Liver (tissue), 9 donors: ENCODE data around the gene LHFPL6. TPM values are rescaled to one million over a fixed set of nuclear protein-coding genes. Genes with fewer than 3 reads are reported as not detected.

Experiments
- DNase-seq: peaks from one replicate; pipeline ENCODE4 v3.0.0-alpha.2; 2017; ENCODE audit warnings: low spot score
- H3K27ac ChIP-seq, 2 donors: one replicate each; pipeline ENCODE4 v1.7.0; 2013; ENCODE audit warnings: inconsistent platforms in 2 of 2, low read length in 2 of 2, control low read depth in 1 of 2, low read depth in 1 of 2, mild to moderate bottlenecking in 1 of 2
- H3K27me3 ChIP-seq, 4 donors: one replicate each; pipeline versions ENCODE4 v1.6.1 to v1.7.0; 2013; ENCODE audit warnings: low read length in 3 of 4, inconsistent platforms in 1 of 4, mild to moderate bottlenecking in 1 of 4, moderate library complexity in 1 of 4; ENCODE audit not compliant: control insufficient read depth in 4 of 4, insufficient read depth in 4 of 4
- H3K36me3 ChIP-seq, 4 donors: one replicate each; pipeline versions ENCODE4 v1.6.1 to v1.7.0; 2013; ENCODE audit warnings: low read length in 3 of 4, mild to moderate bottlenecking in 3 of 4, low read depth in 1 of 4, moderate library complexity in 1 of 4; ENCODE audit not compliant: control insufficient read depth in 4 of 4, insufficient read depth in 3 of 4
- H3K4me1 ChIP-seq, 4 donors: one replicate each; pipeline versions ENCODE4 v1.6.1 to v1.7.0; 2013; ENCODE audit warnings: low read length in 3 of 4, mild to moderate bottlenecking in 3 of 4, moderate library complexity in 1 of 4; ENCODE audit not compliant: control insufficient read depth in 4 of 4, insufficient read depth in 4 of 4
- H3K4me3 ChIP-seq, 3 donors: one replicate each; pipeline versions ENCODE4 v1.6.1 to v1.7.0; 2013; ENCODE audit warnings: low read length in 3 of 3, control low read depth in 1 of 3, low read depth in 1 of 3, mild to moderate bottlenecking in 1 of 3
- H3K9ac ChIP-seq, 2 donors: one replicate each; pipeline ENCODE4 v1.7.0; 2013; ENCODE audit warnings: low read length in 2 of 2, mild to moderate bottlenecking in 2 of 2, moderate library complexity in 2 of 2, control low read depth in 1 of 2, low read depth in 1 of 2
- H3K9me3 ChIP-seq, 4 donors: one replicate each; pipeline versions ENCODE4 v1.6.1 to v1.7.0; 2013; ENCODE audit warnings: low read length in 3 of 4; ENCODE audit not compliant: control insufficient read depth in 4 of 4
- EGR1 ChIP-seq, 2 donors: IDR thresholded peaks; 2 replicates each; pipeline ENCODE4 v1.6.1; 2016 to 2018; ENCODE audit warnings: antibody characterized with exemption in 2 of 2, low read depth in 2 of 2
- FOXA1 ChIP-seq: IDR thresholded peaks from 2 replicates; pipeline ENCODE4 v1.6.1; 2016; ENCODE audit warnings: antibody characterized with exemption
- FOXA2 ChIP-seq: IDR thresholded peaks from 2 replicates; pipeline ENCODE4 v1.6.1; 2016; ENCODE audit warnings: antibody characterized with exemption
- GABPA ChIP-seq, 2 donors: IDR thresholded peaks in 1 of 2; conservative IDR thresholded peaks in 1 of 2; 2 replicates each; pipeline ENCODE4 v1.6.1; 2016; ENCODE audit warnings: antibody characterized with exemption in 2 of 2, mild to moderate bottlenecking in 1 of 2, moderate library complexity in 1 of 2
- HNF4A ChIP-seq, 2 donors: conservative IDR thresholded peaks; 2 replicates each; pipeline ENCODE4 v1.6.1; 2016; ENCODE audit warnings: antibody characterized with exemption in 2 of 2, mild to moderate bottlenecking in 2 of 2
- HNF4G ChIP-seq: IDR thresholded peaks from 2 replicates; pipeline ENCODE4 v1.6.1; 2016; ENCODE audit warnings: antibody characterized with exemption
- JUND ChIP-seq, 2 donors: IDR thresholded peaks; 2 replicates each; pipeline ENCODE4 v1.6.1; 2016; ENCODE audit warnings: antibody characterized with exemption in 2 of 2
- NR2F2 ChIP-seq: IDR thresholded peaks from 2 replicates; pipeline ENCODE4 v1.6.1; 2016; ENCODE audit warnings: antibody characterized with exemption
- RAD21 ChIP-seq, 2 donors: IDR thresholded peaks; 2 replicates each; pipeline ENCODE4 v1.6.1; 2016; ENCODE audit warnings: antibody characterized with exemption in 2 of 2, mild to moderate bottlenecking in 2 of 2
- RXRA ChIP-seq, 2 donors: IDR thresholded peaks; 2 replicates each; pipeline ENCODE4 v1.6.1; 2017 to 2018; ENCODE audit warnings: antibody characterized with exemption in 2 of 2, mild to moderate bottlenecking in 1 of 2
- SP1 ChIP-seq: IDR thresholded peaks from 2 replicates; pipeline ENCODE4 v1.6.1; 2018; ENCODE audit warnings: antibody characterized with exemption, mild to moderate bottlenecking
- TAF1 ChIP-seq: conservative IDR thresholded peaks from 2 replicates; pipeline ENCODE4 v1.6.1; 2016; ENCODE audit warnings: antibody characterized with exemption, mild to moderate bottlenecking
- YY1 ChIP-seq: IDR thresholded peaks from 2 replicates; pipeline ENCODE4 v1.6.1; 2016; ENCODE audit warnings: antibody characterized with exemption, mild to moderate bottlenecking
- WGBS: extraction: QIAGEN DNeasy Blood & Tissue Kit; methylation state at CpG from one replicate; pipeline ENCODE4 v1.1.7; 2013; 5-methylcytosine and 5-hydroxymethylcytosine counted together
- polyA plus RNA-seq, 2 donors: library from polyadenylated mRNA; stranded (reverse) in 1 of 2; unstranded in 1 of 2; fragments of 200-250 nt in 1 of 2; fragments of >200 nt in 1 of 2; fragmentation: Nextera tagmentation in 1 of 2; extraction: Ambion mirVana in 1 of 2; gene quantifications; one replicate each; pipeline versions ENCODE4 v1.2.1 to v1.2.3, GENCODE V29; 2013 to 2015
- total RNA-seq, 2 donors: library from RNA; depleted of rRNA; stranded (reverse); fragments of >200 nt; gene quantifications; one replicate each; pipeline ENCODE4 v1.2.3, GENCODE V29; 2014
- TF ChIP-seq, protein P1 (sequence below): IDR thresholded peaks from 2 replicates; pipeline ENCODE4 v1.6.1; 2016; ENCODE audit warnings: antibody characterized with exemption, mild to moderate bottlenecking
- TF ChIP-seq, protein P2 (sequence below): IDR thresholded peaks from 2 replicates; pipeline ENCODE4 v1.6.1; 2016; ENCODE audit warnings: antibody characterized with exemption
- TF ChIP-seq, protein P3 (sequence below): fragments of 150-350 bp; IDR thresholded peaks from 2 replicates; pipeline ENCODE4 v1.5.1; 2017; ENCODE audit warnings: improper control_type of control experiment, low read depth, low read length; ENCODE audit not compliant: missing input control
- TF ChIP-seq, protein P4 (sequence below): IDR thresholded peaks from 2 replicates; pipeline ENCODE4 v1.6.1; 2016; ENCODE audit warnings: antibody characterized with exemption
- TF ChIP-seq, protein P5 (sequence below): IDR thresholded peaks from 2 replicates; pipeline ENCODE4 v1.6.1; 2016; ENCODE audit warnings: antibody characterized with exemption
- donor health status: healthy.
- donor health status: healthy.
- donor health status: healthy.
- donor health status: healthy.
- donor health status: healthy.

LHFPL6 gene
- total and polyA plus RNA-seq, 4 donors = 2.6 to 8.3 (median 5.5) TPM

DNA sequence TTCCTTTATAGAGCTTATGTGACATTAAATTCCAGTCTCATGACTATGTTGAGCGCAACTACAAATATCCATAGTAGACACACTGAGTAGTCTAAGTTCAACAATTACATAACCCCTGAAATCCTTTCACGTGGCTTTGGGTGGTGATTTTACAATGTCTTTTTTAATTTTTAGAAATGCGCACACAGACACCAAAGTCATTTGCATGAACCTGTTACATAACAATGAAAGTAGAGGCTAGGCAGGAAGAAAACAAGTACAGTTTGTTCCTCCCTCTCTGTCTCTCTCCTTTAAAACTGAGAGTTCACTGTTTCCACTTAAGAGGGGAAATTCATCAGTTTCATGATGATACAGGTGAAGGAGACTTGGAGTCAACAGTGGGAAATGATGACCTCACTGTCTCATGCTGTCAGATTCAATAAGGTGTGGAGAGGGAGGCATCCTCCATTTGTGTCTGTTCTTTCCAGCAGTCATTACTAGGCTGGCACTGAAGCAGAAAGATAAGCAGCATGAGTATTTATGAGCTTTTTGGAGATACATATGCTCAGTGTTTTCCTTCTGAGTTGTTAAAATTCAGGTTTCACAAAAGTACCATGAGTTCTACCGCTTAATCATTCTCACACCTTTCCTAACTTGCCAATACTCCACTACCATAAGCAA lies 201.8 kb downstream of the LHFPL6 start:
- no peaks in the 10 kb centered on the region for H3K27me3 ChIP-seq
- H3K36me3 ChIP-seq = no peaks in the 10 kb centered on the region
- no peak overlapping the region for H3K4me3 ChIP-seq
- H3K9me3 ChIP-seq = no peaks in the 10 kb centered on the region
- DNase-seq = no peak
- no peaks in the 10 kb centered on the region for H3K4me1 ChIP-seq
- TF ChIP-seq, protein P1, sequence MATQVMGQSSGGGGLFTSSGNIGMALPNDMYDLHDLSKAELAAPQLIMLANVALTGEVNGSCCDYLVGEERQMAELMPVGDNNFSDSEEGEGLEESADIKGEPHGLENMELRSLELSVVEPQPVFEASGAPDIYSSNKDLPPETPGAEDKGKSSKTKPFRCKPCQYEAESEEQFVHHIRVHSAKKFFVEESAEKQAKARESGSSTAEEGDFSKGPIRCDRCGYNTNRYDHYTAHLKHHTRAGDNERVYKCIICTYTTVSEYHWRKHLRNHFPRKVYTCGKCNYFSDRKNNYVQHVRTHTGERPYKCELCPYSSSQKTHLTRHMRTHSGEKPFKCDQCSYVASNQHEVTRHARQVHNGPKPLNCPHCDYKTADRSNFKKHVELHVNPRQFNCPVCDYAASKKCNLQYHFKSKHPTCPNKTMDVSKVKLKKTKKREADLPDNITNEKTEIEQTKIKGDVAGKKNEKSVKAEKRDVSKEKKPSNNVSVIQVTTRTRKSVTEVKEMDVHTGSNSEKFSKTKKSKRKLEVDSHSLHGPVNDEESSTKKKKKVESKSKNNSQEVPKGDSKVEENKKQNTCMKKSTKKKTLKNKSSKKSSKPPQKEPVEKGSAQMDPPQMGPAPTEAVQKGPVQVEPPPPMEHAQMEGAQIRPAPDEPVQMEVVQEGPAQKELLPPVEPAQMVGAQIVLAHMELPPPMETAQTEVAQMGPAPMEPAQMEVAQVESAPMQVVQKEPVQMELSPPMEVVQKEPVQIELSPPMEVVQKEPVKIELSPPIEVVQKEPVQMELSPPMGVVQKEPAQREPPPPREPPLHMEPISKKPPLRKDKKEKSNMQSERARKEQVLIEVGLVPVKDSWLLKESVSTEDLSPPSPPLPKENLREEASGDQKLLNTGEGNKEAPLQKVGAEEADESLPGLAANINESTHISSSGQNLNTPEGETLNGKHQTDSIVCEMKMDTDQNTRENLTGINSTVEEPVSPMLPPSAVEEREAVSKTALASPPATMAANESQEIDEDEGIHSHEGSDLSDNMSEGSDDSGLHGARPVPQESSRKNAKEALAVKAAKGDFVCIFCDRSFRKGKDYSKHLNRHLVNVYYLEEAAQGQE = no peak
- TF ChIP-seq RAD21 (IDR thresholded peaks at IDR 0.05) (no peak), JUND (IDR thresholded peaks at IDR 0.05) (no peak), YY1 (no peak), HNF4G (no peak), FOXA1 (no peak), HNF4A (conservative IDR thresholded peaks at IDR 0.05) (no peak), TAF1 (no peak), NR2F2 (no peak), GABPA (IDR thresholded peaks at IDR 0.05 in 1 of 2, conservative IDR thresholded peaks at IDR 0.05 in 1 of 2) (no peak), RXRA (IDR thresholded peaks at IDR 0.05) (no peak)
- TF ChIP-seq, protein P2, sequence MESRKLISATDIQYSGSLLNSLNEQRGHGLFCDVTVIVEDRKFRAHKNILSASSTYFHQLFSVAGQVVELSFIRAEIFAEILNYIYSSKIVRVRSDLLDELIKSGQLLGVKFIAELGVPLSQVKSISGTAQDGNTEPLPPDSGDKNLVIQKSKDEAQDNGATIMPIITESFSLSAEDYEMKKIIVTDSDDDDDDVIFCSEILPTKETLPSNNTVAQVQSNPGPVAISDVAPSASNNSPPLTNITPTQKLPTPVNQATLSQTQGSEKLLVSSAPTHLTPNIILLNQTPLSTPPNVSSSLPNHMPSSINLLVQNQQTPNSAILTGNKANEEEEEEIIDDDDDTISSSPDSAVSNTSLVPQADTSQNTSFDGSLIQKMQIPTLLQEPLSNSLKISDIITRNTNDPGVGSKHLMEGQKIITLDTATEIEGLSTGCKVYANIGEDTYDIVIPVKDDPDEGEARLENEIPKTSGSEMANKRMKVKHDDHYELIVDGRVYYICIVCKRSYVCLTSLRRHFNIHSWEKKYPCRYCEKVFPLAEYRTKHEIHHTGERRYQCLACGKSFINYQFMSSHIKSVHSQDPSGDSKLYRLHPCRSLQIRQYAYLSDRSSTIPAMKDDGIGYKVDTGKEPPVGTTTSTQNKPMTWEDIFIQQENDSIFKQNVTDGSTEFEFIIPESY = no peak
- TF ChIP-seq, protein P3, sequence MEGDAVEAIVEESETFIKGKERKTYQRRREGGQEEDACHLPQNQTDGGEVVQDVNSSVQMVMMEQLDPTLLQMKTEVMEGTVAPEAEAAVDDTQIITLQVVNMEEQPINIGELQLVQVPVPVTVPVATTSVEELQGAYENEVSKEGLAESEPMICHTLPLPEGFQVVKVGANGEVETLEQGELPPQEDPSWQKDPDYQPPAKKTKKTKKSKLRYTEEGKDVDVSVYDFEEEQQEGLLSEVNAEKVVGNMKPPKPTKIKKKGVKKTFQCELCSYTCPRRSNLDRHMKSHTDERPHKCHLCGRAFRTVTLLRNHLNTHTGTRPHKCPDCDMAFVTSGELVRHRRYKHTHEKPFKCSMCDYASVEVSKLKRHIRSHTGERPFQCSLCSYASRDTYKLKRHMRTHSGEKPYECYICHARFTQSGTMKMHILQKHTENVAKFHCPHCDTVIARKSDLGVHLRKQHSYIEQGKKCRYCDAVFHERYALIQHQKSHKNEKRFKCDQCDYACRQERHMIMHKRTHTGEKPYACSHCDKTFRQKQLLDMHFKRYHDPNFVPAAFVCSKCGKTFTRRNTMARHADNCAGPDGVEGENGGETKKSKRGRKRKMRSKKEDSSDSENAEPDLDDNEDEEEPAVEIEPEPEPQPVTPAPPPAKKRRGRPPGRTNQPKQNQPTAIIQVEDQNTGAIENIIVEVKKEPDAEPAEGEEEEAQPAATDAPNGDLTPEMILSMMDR = no peak
- TF ChIP-seq, protein P4, sequence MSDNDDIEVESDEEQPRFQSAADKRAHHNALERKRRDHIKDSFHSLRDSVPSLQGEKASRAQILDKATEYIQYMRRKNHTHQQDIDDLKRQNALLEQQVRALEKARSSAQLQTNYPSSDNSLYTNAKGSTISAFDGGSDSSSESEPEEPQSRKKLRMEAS = no peak
- WGBS = 80% methylated on average over 4 of the region's 4 CpGs
- no peak overlapping the region for H3K27ac ChIP-seq
- H3K9ac ChIP-seq = no peak overlapping the region

DNA sequence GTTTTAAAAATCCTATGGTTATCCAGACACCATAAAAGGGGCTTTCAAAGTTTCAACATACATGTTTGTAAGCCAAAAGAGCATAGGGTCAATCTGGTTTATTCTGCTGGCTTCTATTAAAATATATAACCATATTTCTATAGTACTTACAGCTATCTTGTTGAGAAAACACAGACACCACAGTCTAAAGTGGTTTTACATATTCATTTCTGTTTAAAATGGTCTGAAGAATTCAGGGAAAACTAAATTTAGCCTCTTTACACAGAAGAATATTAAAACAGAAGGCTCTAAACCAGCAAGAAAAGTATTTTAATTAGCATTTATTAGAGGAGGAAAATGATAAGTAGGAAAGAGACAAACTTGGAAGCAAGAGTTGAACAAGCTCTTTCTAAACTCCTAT lies 203.9 kb downstream of the LHFPL6 start:
- peaks cover 0 to 3% (median 0%) of the 10 kb centered on the region in 4 donors for H3K27me3 ChIP-seq
- no peak overlapping the region for H3K4me3 ChIP-seq
- no peak overlapping the region for H3K9ac ChIP-seq
- no peaks in the 10 kb centered on the region for H3K4me1 ChIP-seq
- no peaks in the 10 kb centered on the region for H3K36me3 ChIP-seq
- TF ChIP-seq, protein P2 = no peak
- TF ChIP-seq GABPA (IDR thresholded peaks at IDR 0.05 in 1 of 2, conservative IDR thresholded peaks at IDR 0.05 in 1 of 2) (no peak), HNF4A (conservative IDR thresholded peaks at IDR 0.05) (no peak), JUND (IDR thresholded peaks at IDR 0.05) (no peak), FOXA2 (no peak), SP1 (no peak), EGR1 (IDR thresholded peaks at IDR 0.05; ENCODE audit: low read depth in 2 of 2) (no peak), HNF4G (no peak), RXRA (IDR thresholded peaks at IDR 0.05) (no peak)
- TF ChIP-seq, protein P4 = no peak
- TF ChIP-seq, protein P5, sequence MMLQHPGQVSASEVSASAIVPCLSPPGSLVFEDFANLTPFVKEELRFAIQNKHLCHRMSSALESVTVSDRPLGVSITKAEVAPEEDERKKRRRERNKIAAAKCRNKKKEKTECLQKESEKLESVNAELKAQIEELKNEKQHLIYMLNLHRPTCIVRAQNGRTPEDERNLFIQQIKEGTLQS = no peak
- H3K27ac ChIP-seq = no peak overlapping the region
- no peaks in the 10 kb centered on the region for H3K9me3 ChIP-seq
- DNase-seq = no peak
